OCI-LY7 (cell line): ENCODE data around the gene MCOLN3. TPM values are rescaled to one million over a fixed set of nuclear protein-coding genes. Genes with fewer than 3 reads are reported as not detected.

Experiments
- BruUV-seq: library from RNA; stranded (reverse); fragments of 400-500 nt; replicated peaks from 2 replicates; lab custom pipeline; 2021; lab: Mats Ljungman, UMichigan
- CTCF ChIA-PET: fragments of 300-600 bp; sonication (Branson Sonifier 250); formaldehyde crosslinking; loops from one replicate; lab custom pipeline; 2022; ENCODE audit warnings: antibody characterized with exemption; ENCODE audit not compliant: unreplicated experiment; lab: Charles Lee
- POLR2A ChIA-PET: fragments of 300-600 bp; sonication (Branson Sonifier 250); formaldehyde crosslinking; loops from one replicate; lab custom pipeline; 2022; ENCODE audit warnings: antibody characterized with exemption; lab: Charles Lee
- DNase-seq: peaks from one replicate; pipeline ENCODE4 v3.0.0-alpha.2; 2015; ENCODE audit warnings: low spot score
- H2AFZ ChIP-seq: fragments of 200-600 bp; sonication (generic), shearing (Covaris generic); 2 replicates; pipeline ENCODE4 v1.6.1; 2014; ENCODE audit warnings: mild to moderate bottlenecking, antibody characterized with exemption, low read length, moderate library complexity
- H3K27ac ChIP-seq: fragments of 200-600 bp; sonication (generic); 2 replicates; pipeline ENCODE4 v1.5.1; 2014; ENCODE audit warnings: mixed run types, low read depth, mild to moderate bottlenecking, moderate library complexity, low read length, inconsistent platforms; ENCODE audit not compliant: poor library complexity, severe bottlenecking
- H3K36me3 ChIP-seq: fragments of 200-600 bp; sonication (generic); 2 replicates; pipeline ENCODE4 v1.6.1; 2014; ENCODE audit warnings: mild to moderate bottlenecking, antibody characterized with exemption, low read length, moderate library complexity, mixed read lengths; ENCODE audit not compliant: insufficient read depth
- H3K4me1 ChIP-seq: fragments of 200-600 bp; sonication (generic); 2 replicates; pipeline ENCODE4 v1.5.1; 2014; ENCODE audit warnings: mild to moderate bottlenecking, low read length; ENCODE audit not compliant: insufficient read depth, poor library complexity, severe bottlenecking
- H3K4me2 ChIP-seq: fragments of 200-600 bp; sonication (generic); 2 replicates; pipeline ENCODE4 v1.6.1; 2014; ENCODE audit warnings: mild to moderate bottlenecking, low read length
- H3K4me3 ChIP-seq: fragments of 200-600 bp; sonication (generic); 2 replicates; pipeline ENCODE4 v1.5.1; 2014; ENCODE audit warnings: mild to moderate bottlenecking, low read depth, low read length; ENCODE audit not compliant: poor library complexity, severe bottlenecking
- H3K79me2 ChIP-seq: fragments of 200-600 bp; sonication (generic); 2 replicates; pipeline ENCODE4 v1.6.1; 2016; ENCODE audit warnings: low read depth, mild to moderate bottlenecking, low read length, moderate library complexity, mixed read lengths; ENCODE audit not compliant: insufficient read depth
- H3K9me2 ChIP-seq: fragments of 200-600 bp; sonication (generic); 2 replicates; pipeline ENCODE4 v1.6.1; 2016; ENCODE audit warnings: mild to moderate bottlenecking, low read length, mixed read lengths; ENCODE audit not compliant: insufficient read depth
- H3K9me3 ChIP-seq: fragments of 200-600 bp; sonication (generic); 2 replicates; pipeline ENCODE4 v1.6.1; 2014; ENCODE audit warnings: mild to moderate bottlenecking, mixed run types, low read length, mixed read lengths
- H4K20me1 ChIP-seq: fragments of 200-600 bp; sonication (generic); 2 replicates; pipeline ENCODE4 v1.6.1; 2014; ENCODE audit warnings: mild to moderate bottlenecking, antibody characterized with exemption, low read length, moderate library complexity, mixed read lengths; ENCODE audit not compliant: insufficient read depth
- EZH2phosphoT487 ChIP-seq: fragments of 200-600 bp; sonication (generic); IDR thresholded peaks from 2 replicates; pipeline ENCODE4 v1.6.1; 2018; ENCODE audit warnings: low read depth, borderline replicate concordance, mild to moderate bottlenecking, mixed run types, antibody characterized with exemption, low read length, moderate library complexity, mixed read lengths
- intact Hi-C: fragments of 100-400 bp; cut with micrococcal nuclease; formaldehyde crosslinking; loops from one replicate; pipeline ENCODE4 v1.10.0; 2022; ENCODE audit not compliant: unreplicated experiment
- total RNA-seq, 2 experiments: library from RNA; depleted of rRNA in 1 of 2; stranded (reverse); fragments of >200 nt in 1 of 2; shearing (Covaris generic) in 1 of 2; gene quantifications; 2 replicates each; pipeline ENCODE4 v1.2.3, GENCODE V29; 2014 to 2022
- TF ChIP-seq, protein P1 (sequence below): fragments of 200-600 bp; sonication (generic); conservative IDR thresholded peaks from 2 replicates; pipeline ENCODE4 v1.5.1; 2014; ENCODE audit warnings: mild to moderate bottlenecking, antibody characterized with exemption, low read length, moderate library complexity, mixed read lengths

Gene MCOLN3
- total RNA-seq, 2 experiments from 2014 or later = not detected

DNA sequence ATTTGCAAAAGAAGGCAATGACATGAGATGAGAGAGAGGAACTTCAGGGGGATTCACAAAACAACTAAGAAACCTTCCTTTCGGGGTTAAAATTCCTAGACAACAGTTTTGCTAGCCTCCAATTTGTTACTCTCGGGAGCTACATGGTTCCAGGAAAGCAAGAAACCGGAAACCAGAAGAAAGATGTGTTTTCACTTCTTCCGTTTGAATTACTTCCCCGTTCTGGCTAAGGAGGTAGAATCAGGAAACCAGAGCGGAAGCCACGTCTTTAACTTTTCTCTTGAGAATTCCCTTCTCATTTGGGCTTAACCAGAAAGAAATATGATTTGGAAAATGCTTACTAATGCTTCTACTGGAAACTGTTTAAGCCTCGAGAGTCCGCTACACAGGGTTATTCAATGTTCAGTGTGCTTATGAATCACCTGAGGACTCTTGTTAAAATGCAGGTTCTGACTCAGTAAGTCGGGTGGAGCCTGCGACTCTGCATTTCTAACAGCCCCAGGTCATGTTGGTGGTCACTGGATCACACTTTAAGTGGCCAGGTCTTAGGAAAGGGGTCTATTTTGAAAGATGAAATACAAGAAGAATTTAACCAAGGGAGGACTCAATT lies 43.5 kb upstream of the MCOLN3 start:
- Histone ChIP-seq H3K9me2 (no peaks in the 10 kb centered on the region), H3K4me3 (no peak overlapping the region), H2AFZ (no peak overlapping the region), H3K27ac (no peak overlapping the region), H3K4me2 (no peak overlapping the region), H3K36me3 (no peaks in the 10 kb centered on the region), H4K20me1 (no peaks in the 10 kb centered on the region), H3K79me2 (no peaks in the 10 kb centered on the region), H3K4me1 (no peaks in the 10 kb centered on the region), H3K9me3 (no peaks in the 10 kb centered on the region)
- CTCF ChIA-PET = no interaction called here
- no peak for DNase-seq
- intact Hi-C loops = no loop called here
- BruUV-seq = no TSS peak
- no peak for TF ChIP-seq EZH2phosphoT487
- TF ChIP-seq, protein P1, sequence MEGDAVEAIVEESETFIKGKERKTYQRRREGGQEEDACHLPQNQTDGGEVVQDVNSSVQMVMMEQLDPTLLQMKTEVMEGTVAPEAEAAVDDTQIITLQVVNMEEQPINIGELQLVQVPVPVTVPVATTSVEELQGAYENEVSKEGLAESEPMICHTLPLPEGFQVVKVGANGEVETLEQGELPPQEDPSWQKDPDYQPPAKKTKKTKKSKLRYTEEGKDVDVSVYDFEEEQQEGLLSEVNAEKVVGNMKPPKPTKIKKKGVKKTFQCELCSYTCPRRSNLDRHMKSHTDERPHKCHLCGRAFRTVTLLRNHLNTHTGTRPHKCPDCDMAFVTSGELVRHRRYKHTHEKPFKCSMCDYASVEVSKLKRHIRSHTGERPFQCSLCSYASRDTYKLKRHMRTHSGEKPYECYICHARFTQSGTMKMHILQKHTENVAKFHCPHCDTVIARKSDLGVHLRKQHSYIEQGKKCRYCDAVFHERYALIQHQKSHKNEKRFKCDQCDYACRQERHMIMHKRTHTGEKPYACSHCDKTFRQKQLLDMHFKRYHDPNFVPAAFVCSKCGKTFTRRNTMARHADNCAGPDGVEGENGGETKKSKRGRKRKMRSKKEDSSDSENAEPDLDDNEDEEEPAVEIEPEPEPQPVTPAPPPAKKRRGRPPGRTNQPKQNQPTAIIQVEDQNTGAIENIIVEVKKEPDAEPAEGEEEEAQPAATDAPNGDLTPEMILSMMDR = no peak
- POLR2A ChIA-PET = interaction anchor here (0.7 kb wide), 1 partner anchor 138 kb away, joined by 3 read pairs; no protein-coding TSS in a partner anchor

DNA sequence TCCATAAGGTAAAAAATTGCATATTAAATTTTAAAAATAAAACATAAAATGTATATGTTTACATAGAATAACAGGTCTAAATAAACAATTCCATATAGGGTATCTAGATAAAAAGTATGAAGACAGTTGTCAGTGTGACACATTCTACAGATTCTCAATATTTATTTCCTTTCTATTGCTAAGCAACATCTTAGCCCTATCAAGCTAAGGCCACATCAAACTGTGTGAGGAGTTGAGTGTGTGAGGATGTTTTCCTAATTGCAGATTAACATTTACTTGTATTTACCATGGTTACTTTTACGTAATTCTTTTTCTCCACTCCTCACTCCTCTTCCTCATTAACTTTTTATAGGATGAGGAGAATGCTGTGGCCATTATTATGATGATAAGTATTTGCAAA lies 41.9 kb upstream of the MCOLN3 start:
- H3K9me3 ChIP-seq = no peaks in the 10 kb centered on the region
- intact Hi-C loops = no loop called here
- H4K20me1 ChIP-seq = no peaks in the 10 kb centered on the region
- no peak for DNase-seq
- no TSS peak for BruUV-seq
- ChIA-PET CTCF (no interaction called here), POLR2A (no interaction called here)
- TF ChIP-seq EZH2phosphoT487 = no peak
- TF ChIP-seq, protein P1 = no peak
- H3K4me2 ChIP-seq = no peak overlapping the region
- H3K4me1 ChIP-seq = no peaks in the 10 kb centered on the region
- H2AFZ ChIP-seq = no peak overlapping the region
- no peaks in the 10 kb centered on the region for H3K79me2 ChIP-seq
- no peak overlapping the region for H3K4me3 ChIP-seq
- no peaks in the 10 kb centered on the region for H3K36me3 ChIP-seq
- H3K27ac ChIP-seq = no peak overlapping the region
- H3K9me2 ChIP-seq = no peaks in the 10 kb centered on the region

DNA sequence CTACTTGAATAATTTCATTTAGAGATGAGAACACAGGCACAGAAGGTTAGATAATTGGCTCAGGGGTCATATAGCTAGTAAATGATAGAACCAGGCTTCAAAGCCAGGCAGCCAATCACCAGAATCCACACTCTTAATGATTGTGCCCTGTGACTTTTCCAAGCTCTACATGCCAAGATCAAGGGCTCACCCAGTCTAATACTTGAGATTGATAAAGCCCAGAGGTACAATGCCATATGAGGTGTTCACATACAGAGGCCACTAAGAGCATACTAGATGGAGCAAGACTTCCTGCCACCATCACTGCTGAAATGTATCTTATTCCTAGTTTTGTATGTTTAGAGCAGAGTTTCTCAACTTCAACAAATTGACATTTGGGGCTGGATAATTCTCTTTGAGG lies 40.9 kb upstream of the MCOLN3 start:
- POLR2A ChIA-PET = interaction anchor here (0.6 to 0.8 kb wide), 2 partner anchors 139 to 568 kb away, joined by 3 read pairs; no protein-coding TSS in a partner anchor
- CTCF ChIA-PET = no interaction called here
- no peak for DNase-seq
- Histone ChIP-seq H3K9me2 (no peaks in the 10 kb centered on the region), H3K4me1 (no peaks in the 10 kb centered on the region), H3K36me3 (no peaks in the 10 kb centered on the region), H3K4me3 (no peak overlapping the region), H4K20me1 (no peaks in the 10 kb centered on the region), H3K9me3 (no peaks in the 10 kb centered on the region), H3K79me2 (no peaks in the 10 kb centered on the region), H3K4me2 (no peak overlapping the region), H2AFZ (no peak overlapping the region), H3K27ac (no peak overlapping the region)
- intact Hi-C loops = no loop called here
- no TSS peak for BruUV-seq
- TF ChIP-seq, protein P1 = no peak
- no peak for TF ChIP-seq EZH2phosphoT487
